Adrenal gland (tissue), 12 donors: ENCODE measurements around the gene UBE2G1. TPM values are rescaled to one million over a fixed set of nuclear protein-coding genes. Genes with fewer than 3 reads are reported as not detected.
A peak's percentile ranks its signal among the peaks of the same experiment; 100 is the strongest.
"Not testable (repeated sequence)": the region's sequence is repeated elsewhere in the genome, so short reads cannot be mapped to it uniquely, and the experiment has no call there.

Experiments used
- DNase-seq, 7 donors: peaks; one replicate each; pipeline ENCODE4 v3.0.0-alpha.2; 2019 to 2020
- H3K27ac ChIP-seq, 5 donors: fragments of 200-600 bp; sonication (generic) in 4 of 5; 1 replicate in 3 of 5; 2 replicates in 2 of 5; pipeline versions ENCODE4 v1.5.1 to v1.8.0; 2016 to 2020; ENCODE audit warnings: mild to moderate bottlenecking in 1 of 5
- H3K27me3 ChIP-seq: fragments of 200-600 bp; 2 replicates; pipeline ENCODE4 v1.8.0; 2021
- H3K36me3 ChIP-seq, 2 donors: fragments of 200-600 bp; replicated peaks in 1 of 2; 1 replicate in 1 of 2; 2 replicates in 1 of 2; pipeline versions ENCODE4 v1.5.1 to v1.8.0; 2018 to 2022
- H3K4me1 ChIP-seq, 2 donors: fragments of 200-600 bp; replicated peaks in 1 of 2; 1 replicate in 1 of 2; 2 replicates in 1 of 2; pipeline versions ENCODE4 v1.5.1 to v1.8.0; 2018 to 2021
- H3K4me3 ChIP-seq, 4 donors: fragments of 200-600 bp; sonication (generic) in 3 of 4; one replicate each; pipeline ENCODE4 v1.5.1; 2016 to 2018
- H3K9me3 ChIP-seq, 3 donors: fragments of 200-600 bp; sonication (generic) in 1 of 3; replicated peaks in 1 of 3; 1 replicate in 2 of 3; 2 replicates in 1 of 3; pipeline versions ENCODE4 v1.5.1 to v1.8.0; 2016 to 2021
- POLR2A ChIP-seq, 2 donors: fragments of 450-650 bp; IDR thresholded peaks; one replicate each; pipeline ENCODE4 v1.6.1; 2017; ENCODE audit warnings: antibody characterized with exemption in 2 of 2, mild to moderate bottlenecking in 2 of 2, moderate library complexity in 1 of 2
- WGBS, 4 donors: extraction: QIAGEN DNeasy Blood & Tissue Kit in 2 of 4; methylation state at CpG; one replicate each; pipeline versions ENCODE4 v1.1.5 to v1.1.7; 2013 to 2017; 5-methylcytosine and 5-hydroxymethylcytosine counted together
- intact Hi-C, 2 donors: fragments of 100-400 bp; cut with DNase I; formaldehyde crosslinking; loops; one replicate each; pipeline versions ENCODE4 v1.14.1 to v1.15.0; 2022 to 2023
- polyA plus RNA-seq, 3 donors: library from polyadenylated mRNA; stranded (reverse); fragments of 200-250 nt in 2 of 3; fragments of 350-450 nt in 1 of 3; fragmentation: Illumina TruSeq in 1 of 3; extraction: RNeasy Lipid Tissue Mini Kit (QIAGEN cat#74804) in 1 of 3; gene quantifications; one replicate each; pipeline ENCODE4 v1.2.3, GENCODE V29; 2013 to 2014
- total RNA-seq, 9 donors: library from RNA; depleted of rRNA in 4 of 9; stranded (reverse); fragments of >200 nt in 4 of 9; fragments of 120-200 nt in 1 of 9; fragmentation: NEBNext Ultra II Directional in 1 of 9; extraction: Animal tissue kit (Norgen Biotek cat#: 25700) in 1 of 9; gene quantifications; one replicate each; pipeline versions ENCODE4 v1.1.0 to v1.2.4, GENCODE V29; 2013 to 2023
- TF ChIP-seq, protein P1 (sequence below), 6 experiments: fragments of 450-650 bp in 4 of 6; fragments of 200-600 bp in 2 of 6; sonication (generic) in 1 of 6; IDR thresholded peaks; 1 replicate in 5 of 6; 2 replicates in 1 of 6; pipeline versions ENCODE4 v1.5.1 to v1.8.0; 2016 to 2021; ENCODE audit warnings: antibody characterized with exemption in 6 of 6, mild to moderate bottlenecking in 2 of 6, moderate library complexity in 1 of 6
- donor health status: healthy with polysubstance abuse.
- donor health status: Bipolar disorder and iron deficiency.
- donor health status: DM: yes; HTN: yes; CAD: no.
- donor health status: DM: no; HTN: no; CAD: no.
- donor health status: DM: no; HTN: no; CAD: no.
- donor health status: DM: yes; HTN: yes; CAD: no.

The UBE2G1 gene
- total and polyA plus RNA-seq, 12 donors = 7.6 to 63.6 (median 54.7) TPM

DNA sequence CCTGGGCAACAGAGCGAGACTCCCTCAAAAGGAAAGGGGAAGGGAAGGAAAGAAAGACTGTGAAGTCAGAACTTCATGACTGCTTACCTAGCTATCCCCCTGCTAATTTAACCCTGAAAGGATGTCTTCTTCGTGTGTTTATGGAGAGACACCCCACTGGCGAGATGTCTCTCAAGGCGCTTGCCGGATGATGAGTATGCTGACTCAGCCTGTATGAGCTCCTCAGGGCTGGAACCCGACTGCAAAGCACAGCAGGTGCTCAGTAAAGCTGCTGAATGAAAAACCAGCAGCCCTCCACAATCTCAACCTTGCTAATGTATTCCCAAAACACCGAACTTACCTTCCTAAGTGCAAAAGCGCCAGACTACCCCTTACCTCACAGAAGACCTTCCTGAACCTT lies 105.0 kb downstream of the UBE2G1 start:
- Histone ChIP-seq H3K9me3 (peaks cover 0 to 5% (median 0%) of the 10 kb centered on the region in 3 donors), H3K4me1 (peaks cover 18 to 22% of the 10 kb centered on the region in 2 donors), H3K4me3 (no peak overlapping the region), H3K27ac (no peak overlapping the region), H3K36me3 (no peaks in the 10 kb centered on the region), H3K27me3 (no peaks in the 10 kb centered on the region)
- TF ChIP-seq, protein P1, sequence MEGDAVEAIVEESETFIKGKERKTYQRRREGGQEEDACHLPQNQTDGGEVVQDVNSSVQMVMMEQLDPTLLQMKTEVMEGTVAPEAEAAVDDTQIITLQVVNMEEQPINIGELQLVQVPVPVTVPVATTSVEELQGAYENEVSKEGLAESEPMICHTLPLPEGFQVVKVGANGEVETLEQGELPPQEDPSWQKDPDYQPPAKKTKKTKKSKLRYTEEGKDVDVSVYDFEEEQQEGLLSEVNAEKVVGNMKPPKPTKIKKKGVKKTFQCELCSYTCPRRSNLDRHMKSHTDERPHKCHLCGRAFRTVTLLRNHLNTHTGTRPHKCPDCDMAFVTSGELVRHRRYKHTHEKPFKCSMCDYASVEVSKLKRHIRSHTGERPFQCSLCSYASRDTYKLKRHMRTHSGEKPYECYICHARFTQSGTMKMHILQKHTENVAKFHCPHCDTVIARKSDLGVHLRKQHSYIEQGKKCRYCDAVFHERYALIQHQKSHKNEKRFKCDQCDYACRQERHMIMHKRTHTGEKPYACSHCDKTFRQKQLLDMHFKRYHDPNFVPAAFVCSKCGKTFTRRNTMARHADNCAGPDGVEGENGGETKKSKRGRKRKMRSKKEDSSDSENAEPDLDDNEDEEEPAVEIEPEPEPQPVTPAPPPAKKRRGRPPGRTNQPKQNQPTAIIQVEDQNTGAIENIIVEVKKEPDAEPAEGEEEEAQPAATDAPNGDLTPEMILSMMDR (IDR thresholded peaks at IDR 0.05) = no peak
- no peak for TF ChIP-seq POLR2A (IDR thresholded peaks at IDR 0.05)
- no peak for DNase-seq
- 92 to 95% (median 93%) methylated on average over 8 of the region's 8 CpGs for WGBS, 4 donors
- intact Hi-C loops = no loop called here

DNA sequence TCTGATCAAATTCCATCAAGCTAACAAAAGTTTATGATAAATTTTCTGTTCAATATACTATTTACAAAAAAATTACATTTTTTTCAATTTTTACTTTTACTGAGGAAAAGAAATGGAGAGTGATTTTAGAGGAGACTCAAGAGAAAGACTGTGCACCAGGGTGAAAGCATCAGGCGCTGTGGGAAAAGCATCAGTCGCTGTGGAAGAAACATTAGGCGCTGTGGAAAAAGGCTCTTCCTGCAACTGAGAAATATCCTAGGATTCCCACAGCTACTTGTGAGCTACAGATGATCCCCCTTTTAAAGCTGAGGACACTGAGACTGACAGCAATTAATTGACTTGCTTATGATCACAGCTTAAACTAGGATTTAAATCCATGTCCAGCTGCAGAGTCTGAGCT lies 107.6 kb downstream of the UBE2G1 start:
- Histone ChIP-seq H3K4me1 (peaks cover 18 to 27% of the 10 kb centered on the region in 2 donors), H3K27ac (no peak overlapping the region), H3K27me3 (no peaks in the 10 kb centered on the region), H3K4me3 (no peak overlapping the region), H3K9me3 (peaks cover 0 to 5% (median 0%) of the 10 kb centered on the region in 3 donors), H3K36me3 (no peaks in the 10 kb centered on the region)
- 95 to 100% (median 97%) methylated on average over 3 of the region's 3 CpGs for WGBS, 4 donors
- TF ChIP-seq POLR2A (IDR thresholded peaks at IDR 0.05) = no peak
- TF ChIP-seq, protein P1 (IDR thresholded peaks at IDR 0.05) = no peak
- DNase-seq = no peak
- intact Hi-C loops = no loop called here

GRCh38 chr17:4256952-4257351 lies 109.5 kb downstream of the UBE2G1 start:
- Histone ChIP-seq H3K9me3 (peaks cover 0 to 5% (median 0%) of the 10 kb centered on the region in 3 donors), H3K27me3 (no peaks in the 10 kb centered on the region), H3K36me3 (no peaks in the 10 kb centered on the region), H3K27ac (no peak overlapping the region), H3K4me3 (no peak overlapping the region), H3K4me1 (peaks cover 9 to 17% of the 10 kb centered on the region in 2 donors)
- no peak for DNase-seq
- WGBS, 4 donors = 88 to 90% (median 90%) methylated on average over 2 of the region's 2 CpGs
- intact Hi-C loops = no loop called here
- TF ChIP-seq POLR2A (IDR thresholded peaks at IDR 0.05) = no peak
- TF ChIP-seq, protein P1 (IDR thresholded peaks at IDR 0.05) = no peak

GRCh38 chr17:4255271-4255670 lies 111.2 kb downstream of the UBE2G1 start:
- Histone ChIP-seq H3K27ac (peak overlapping the region in 4 of 5 donors; percentile 22 to 70 (median 34)), H3K4me1 (peaks cover 5 to 13% of the 10 kb centered on the region in 2 donors)
- peak in 4 of 7 donors; percentile 40 to 60 (median 50) for DNase-seq
- 53 to 69% (median 61%) methylated on average over 6 of the region's 6 CpGs for WGBS, 4 donors
- H3K9me3 ChIP-seq, H3K4me3 ChIP-seq, intact Hi-C loops, H3K27me3 ChIP-seq, H3K36me3 ChIP-seq: not testable (repeated sequence)

DNA sequence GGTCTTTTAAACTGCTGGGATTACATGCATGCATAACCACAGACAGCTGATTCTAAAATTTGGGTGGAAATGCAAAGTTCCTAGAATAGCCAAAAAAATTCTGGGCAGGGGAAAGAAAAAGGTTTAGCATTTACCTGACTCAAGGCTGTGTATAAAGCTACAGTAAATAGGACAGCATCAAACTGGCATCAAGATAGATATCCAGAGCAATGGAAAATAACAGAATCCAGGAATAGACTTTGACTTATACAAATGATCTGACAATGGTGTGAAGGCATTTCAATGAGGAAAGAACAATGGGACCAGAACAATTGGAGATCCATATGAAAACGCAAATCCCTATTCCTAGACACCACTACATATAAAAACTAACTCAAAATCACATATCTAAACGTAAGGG lies 115.6 kb downstream of the UBE2G1 start:
- H3K4me1 ChIP-seq = peaks cover 23 to 46% of the 10 kb centered on the region in 2 donors
- no peak overlapping the region for H3K4me3 ChIP-seq
- 78 to 86% (median 82%) methylated on average over 2 of the region's 2 CpGs for WGBS, 4 donors
- no peak for DNase-seq
- no peaks in the 10 kb centered on the region for H3K9me3 ChIP-seq
- H3K27ac ChIP-seq = no peak overlapping the region
- intact Hi-C loops = no loop called here
- TF ChIP-seq, protein P1 (IDR thresholded peaks at IDR 0.05) = no peak
- no peak for TF ChIP-seq POLR2A (IDR thresholded peaks at IDR 0.05)
- no peaks in the 10 kb centered on the region for H3K27me3 ChIP-seq
- no peaks in the 10 kb centered on the region for H3K36me3 ChIP-seq
